Fibroblast of lung (primary cell): Measurements from ENCODE around the gene CIDEC. TPM values are rescaled to one million over a fixed set of nuclear protein-coding genes. Genes with fewer than 3 reads are reported as not detected.
"Not testable (repeated sequence)": the region's sequence is repeated elsewhere in the genome, so short reads cannot be mapped to it uniquely, and the experiment has no call there.

Experiments
- DNase-seq, 2 donors: peaks; one replicate each; pipeline versions ENCODE4 v3.0.0 to v3.0.0-alpha.2; 2010; ENCODE audit warnings: low read depth in 2 of 2
- H2AFZ ChIP-seq: 2 replicates; pipeline ENCODE4 v1.5.1; 2012; ENCODE audit warnings: low read length, control low read depth, inconsistent platforms
- H3K27ac ChIP-seq: 2 replicates; pipeline ENCODE4 v1.5.1; 2011; ENCODE audit warnings: low read length, control low read depth; ENCODE audit not compliant: insufficient read depth
- H3K27me3 ChIP-seq: 2 replicates; pipeline ENCODE4 v1.5.1; 2011; ENCODE audit warnings: mild to moderate bottlenecking, low read length; ENCODE audit not compliant: control insufficient read depth, insufficient read depth
- H3K36me3 ChIP-seq: 2 replicates; pipeline ENCODE4 v1.5.1; 2011; ENCODE audit warnings: low read length; ENCODE audit not compliant: control insufficient read depth, insufficient read depth
- H3K4me1 ChIP-seq: 2 replicates; pipeline ENCODE4 v1.5.1; 2011; ENCODE audit warnings: low read length; ENCODE audit not compliant: control insufficient read depth, insufficient read depth; ENCODE audit errors: extremely low read depth
- H3K4me2 ChIP-seq: 2 replicates; pipeline ENCODE4 v1.5.1; 2011; ENCODE audit warnings: low read length, control low read depth; ENCODE audit not compliant: insufficient read depth; ENCODE audit errors: extremely low read depth
- H3K4me3 ChIP-seq, 4 experiments: fragments of 200-600 bp in 1 of 4; sonication (generic) in 1 of 4; replicated peaks in 1 of 4; 2 replicates each; pipeline ENCODE4 v1.5.1; 2011 to 2016; ENCODE audit warnings: low read length in 4 of 4, low read depth in 3 of 4, mild to moderate bottlenecking in 3 of 4, control low read depth in 2 of 4, inconsistent platforms in 1 of 4, mixed read lengths in 1 of 4; ENCODE audit not compliant: insufficient read depth in 1 of 4; ENCODE audit errors: control extremely low read depth in 1 of 4
- H3K79me2 ChIP-seq: 2 replicates; pipeline ENCODE4 v1.5.1; 2012; ENCODE audit warnings: mild to moderate bottlenecking, low read length, inconsistent platforms; ENCODE audit not compliant: control insufficient read depth, insufficient read depth
- H3K9ac ChIP-seq: 2 replicates; pipeline ENCODE4 v1.5.1; 2011; ENCODE audit warnings: mild to moderate bottlenecking, low read length, control low read depth; ENCODE audit not compliant: insufficient read depth
- H3K9me3 ChIP-seq: 2 replicates; pipeline ENCODE4 v1.5.1; 2012; ENCODE audit warnings: low read depth, low read length; ENCODE audit not compliant: control insufficient read depth, insufficient read depth
- H4K20me1 ChIP-seq: 2 replicates; pipeline ENCODE4 v1.5.1; 2011; ENCODE audit warnings: low read length; ENCODE audit not compliant: control insufficient read depth, insufficient read depth; ENCODE audit errors: extremely low read depth
- EZH2 ChIP-seq: IDR thresholded peaks from 2 replicates; pipeline ENCODE4 v1.5.1; 2012; ENCODE audit warnings: low read length, control low read depth, mild to moderate bottlenecking; ENCODE audit errors: missing control alignments
- polyA plus RNA-seq, 2 donors: library from polyadenylated mRNA; depleted of rRNA in 1 of 2; stranded (reverse) in 1 of 2; unstranded in 1 of 2; fragments of >200 nt; gene quantifications; 2 replicates each; pipeline ENCODE4 v1.2.1, GENCODE V29; 2011 to 2012; ENCODE audit warnings: missing spikeins in 1 of 2
- total RNA-seq: library from RNA; depleted of rRNA; stranded (reverse); fragments of >200 nt; gene quantifications from 2 replicates; pipeline ENCODE4 v1.2.1, GENCODE V29; 2014
- TF ChIP-seq, protein P1 (sequence below), 2 donors: IDR thresholded peaks in 1 of 2; conservative IDR thresholded peaks in 1 of 2; 1 replicate in 1 of 2; 2 replicates in 1 of 2; pipeline ENCODE4 v1.5.1; 2011 to 2012; ENCODE audit warnings: low read length in 2 of 2, control low read depth in 1 of 2, inconsistent platforms in 1 of 2, low read depth in 1 of 2, mild to moderate bottlenecking in 1 of 2

The CIDEC gene
- total and polyA plus RNA-seq, 2 donors (not counting 1 experiment from before 2014, with no cell fraction given) = 0.08 to 0.17 TPM

- H4K20me1 ChIP-seq = no peaks in the 10 kb centered on the region
- no peak overlapping the region for H3K9ac ChIP-seq
- H3K4me2 ChIP-seq = no peak overlapping the region
- no peaks in the 10 kb centered on the region for H3K79me2 ChIP-seq
- H3K27ac ChIP-seq = no peak overlapping the region
- H3K9me3 ChIP-seq = no peaks in the 10 kb centered on the region
- no peak overlapping the region for H2AFZ ChIP-seq
- H3K36me3 ChIP-seq = no peaks in the 10 kb centered on the region
- H3K4me3 ChIP-seq = no peak overlapping the region
- no peak for DNase-seq
- no peaks in the 10 kb centered on the region for H3K27me3 ChIP-seq
- TF ChIP-seq, protein P1, sequence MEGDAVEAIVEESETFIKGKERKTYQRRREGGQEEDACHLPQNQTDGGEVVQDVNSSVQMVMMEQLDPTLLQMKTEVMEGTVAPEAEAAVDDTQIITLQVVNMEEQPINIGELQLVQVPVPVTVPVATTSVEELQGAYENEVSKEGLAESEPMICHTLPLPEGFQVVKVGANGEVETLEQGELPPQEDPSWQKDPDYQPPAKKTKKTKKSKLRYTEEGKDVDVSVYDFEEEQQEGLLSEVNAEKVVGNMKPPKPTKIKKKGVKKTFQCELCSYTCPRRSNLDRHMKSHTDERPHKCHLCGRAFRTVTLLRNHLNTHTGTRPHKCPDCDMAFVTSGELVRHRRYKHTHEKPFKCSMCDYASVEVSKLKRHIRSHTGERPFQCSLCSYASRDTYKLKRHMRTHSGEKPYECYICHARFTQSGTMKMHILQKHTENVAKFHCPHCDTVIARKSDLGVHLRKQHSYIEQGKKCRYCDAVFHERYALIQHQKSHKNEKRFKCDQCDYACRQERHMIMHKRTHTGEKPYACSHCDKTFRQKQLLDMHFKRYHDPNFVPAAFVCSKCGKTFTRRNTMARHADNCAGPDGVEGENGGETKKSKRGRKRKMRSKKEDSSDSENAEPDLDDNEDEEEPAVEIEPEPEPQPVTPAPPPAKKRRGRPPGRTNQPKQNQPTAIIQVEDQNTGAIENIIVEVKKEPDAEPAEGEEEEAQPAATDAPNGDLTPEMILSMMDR (conservative IDR thresholded peaks at IDR 0.05 in 1 of 2, IDR thresholded peaks at IDR 0.05 in 1 of 2; ENCODE audit: low read depth in 1 of 2, low read length in 2 of 2) = no peak
- TF ChIP-seq EZH2 = no peak
- peaks cover 15% of the 10 kb centered on the region for H3K4me1 ChIP-seq
These were observed 18.6 kb upstream of the CIDEC start for GRCh38 chr3:9898467-9899241.

- H3K36me3 ChIP-seq = peaks cover 2% of the 10 kb centered on the region
- H3K9me3 ChIP-seq = no peaks in the 10 kb centered on the region
- H3K4me1 ChIP-seq = peaks cover 8% of the 10 kb centered on the region
- no peak overlapping the region for H3K4me3 ChIP-seq
- H4K20me1 ChIP-seq = no peaks in the 10 kb centered on the region
- peak; percentile 64 to 68 for DNase-seq
- no peak overlapping the region for H2AFZ ChIP-seq
- no peak overlapping the region for H3K4me2 ChIP-seq
- H3K27ac ChIP-seq = no peak overlapping the region
- TF ChIP-seq EZH2 = no peak
- TF ChIP-seq, protein P1 (conservative IDR thresholded peaks at IDR 0.05 in 1 of 2, IDR thresholded peaks at IDR 0.05 in 1 of 2; ENCODE audit: low read depth in 1 of 2, low read length in 2 of 2) = no peak
- H3K9ac ChIP-seq = no peak overlapping the region
- H3K27me3 ChIP-seq = no peaks in the 10 kb centered on the region
- peaks cover 5% of the 10 kb centered on the region for H3K79me2 ChIP-seq
These were observed 17.6 kb upstream of the CIDEC start for GRCh38 chr3:9897408-9898372.

DNA sequence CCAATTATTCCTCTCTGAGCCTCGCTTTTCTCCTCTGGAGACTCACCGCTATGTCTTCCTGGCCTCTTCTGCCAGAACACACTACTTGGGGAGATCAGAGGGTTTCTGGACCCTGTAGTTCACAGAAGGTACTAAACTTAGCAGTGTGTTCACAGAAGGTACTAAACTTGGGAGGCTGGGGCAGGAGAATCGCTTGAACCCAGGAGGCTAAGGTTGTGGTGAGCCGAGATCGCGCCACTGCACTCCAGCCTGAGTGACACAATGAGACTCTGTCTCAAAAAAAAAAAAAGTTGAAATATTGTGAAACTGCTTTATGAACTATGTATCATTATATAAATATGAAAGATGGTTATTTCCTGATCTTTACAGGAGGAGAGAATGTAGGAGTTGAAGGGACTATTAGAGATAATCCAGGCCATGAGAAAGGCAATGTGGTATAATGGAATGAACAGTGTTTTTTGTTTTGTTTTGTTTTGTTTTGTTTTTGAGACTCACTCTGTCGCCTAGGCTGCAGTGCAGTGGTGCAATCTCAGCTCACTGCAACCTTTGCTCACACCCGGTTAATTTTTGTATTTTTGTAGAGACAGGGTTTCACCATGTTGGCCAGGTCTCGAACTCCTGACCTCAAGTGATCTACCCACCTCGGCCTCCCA lies 16.8 kb upstream of the CIDEC start:
- H3K9ac ChIP-seq, DNase-seq: not testable (repeated sequence)

DNA sequence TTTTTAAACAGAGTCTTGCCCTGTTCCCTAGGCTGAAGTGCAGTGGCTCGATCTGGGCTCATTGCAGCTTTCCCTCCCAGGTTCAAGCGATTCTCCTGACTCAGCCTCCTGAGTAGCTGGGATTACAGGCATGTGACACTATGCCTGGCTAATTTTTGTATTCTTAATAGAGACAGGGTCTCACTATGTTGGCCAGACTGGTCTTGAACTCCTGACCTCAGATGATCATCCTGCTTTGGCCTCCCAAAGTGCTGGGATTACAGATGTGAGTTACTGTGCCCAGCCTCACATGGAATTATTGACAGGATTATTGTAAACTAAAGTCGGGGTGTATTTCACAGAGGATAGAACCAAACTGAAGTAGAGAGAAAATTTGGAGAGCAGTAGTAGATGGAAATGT lies 15.7 kb upstream of the CIDEC start:
- peaks cover 22% of the 10 kb centered on the region for H3K79me2 ChIP-seq
- not testable (repeated sequence) for H2AFZ ChIP-seq, H3K9me3 ChIP-seq, H3K4me3 ChIP-seq, H3K9ac ChIP-seq, H3K4me2 ChIP-seq, H3K36me3 ChIP-seq, H3K27me3 ChIP-seq, H3K4me1 ChIP-seq, H4K20me1 ChIP-seq, DNase-seq, H3K27ac ChIP-seq

More for the DNA sequence above, 16.8 kb upstream of the CIDEC start:
- not testable (repeated sequence) for H3K4me1 ChIP-seq, H3K27ac ChIP-seq, H3K36me3 ChIP-seq, H3K4me3 ChIP-seq, H2AFZ ChIP-seq, H4K20me1 ChIP-seq, H3K9me3 ChIP-seq, H3K27me3 ChIP-seq, H3K4me2 ChIP-seq
- peaks cover 11% of the 10 kb centered on the region for H3K79me2 ChIP-seq
